GM08714 (cell line): ENCODE results near the gene HLA-DPA1.
"Not testable (repeated sequence)": the region's sequence is repeated elsewhere in the genome, so short reads cannot be mapped to it uniquely, and the experiment has no call there.

ENCODE experiments used
- H3K4me3 ChIP-seq: fragments of 200-500 bp; sonication (Bioruptor generic); 2 replicates; pipeline ENCODE4 v1.5.1; 2014; ENCODE audit warnings: mild to moderate bottlenecking, low read length, inconsistent platforms
- ZNF274 ChIP-seq: IDR thresholded peaks from 2 replicates; pipeline ENCODE4 v1.6.1; 2012; ENCODE audit warnings: mild to moderate bottlenecking, low read depth, low read length

HLA-DPA1 gene

GRCh38 chr6:33064723-33065122 lies 8.7 kb downstream of the HLA-DPA1 start:
- no peak overlapping the region for H3K4me3 ChIP-seq
- TF ChIP-seq ZNF274 = no peak

- H3K4me3 ChIP-seq = not testable (repeated sequence)
Measured at GRCh38 chr6:33063435-33063834, 10.0 kb downstream of the HLA-DPA1 start.

GRCh38 chr6:33061987-33062386 lies 11.5 kb downstream of the HLA-DPA1 start:
- no peak for TF ChIP-seq ZNF274
- no peak overlapping the region for H3K4me3 ChIP-seq

- no peak for TF ChIP-seq ZNF274
Measured at GRCh38 chr6:33057222-33058150, 16.0 kb downstream of the HLA-DPA1 start.

GRCh38 chr6:33053230-33053629 lies 20.2 kb downstream of the HLA-DPA1 start:
- H3K4me3 ChIP-seq = no peak overlapping the region
- no peak for TF ChIP-seq ZNF274

More at GRCh38 chr6:33057222-33058150, 16.0 kb downstream of the HLA-DPA1 start:
- H3K4me3 ChIP-seq = no peak overlapping the region

GRCh38 chr6:33052627-33053026 lies 20.8 kb downstream of the HLA-DPA1 start:
- no peak overlapping the region for H3K4me3 ChIP-seq
- no peak for TF ChIP-seq ZNF274

GRCh38 chr6:33050014-33050810 lies 23.2 kb downstream of the HLA-DPA1 start:
- TF ChIP-seq ZNF274 = no peak
- H3K4me3 ChIP-seq = no peak overlapping the region

GRCh38 chr6:33049323-33050013 lies 24.0 kb downstream of the HLA-DPA1 start:
- no peak overlapping the region for H3K4me3 ChIP-seq
- no peak for TF ChIP-seq ZNF274

- no peak overlapping the region for H3K4me3 ChIP-seq
- no peak for TF ChIP-seq ZNF274
Measured at GRCh38 chr6:33040157-33040556, 33.3 kb downstream of the HLA-DPA1 start.

- TF ChIP-seq ZNF274 = no peak
- no peak overlapping the region for H3K4me3 ChIP-seq
Measured at GRCh38 chr6:33036535-33036934, 36.9 kb downstream of the HLA-DPA1 start.

GRCh38 chr6:33034554-33034953 lies 38.9 kb downstream of the HLA-DPA1 start:
- TF ChIP-seq ZNF274 = no peak
- no peak overlapping the region for H3K4me3 ChIP-seq

- no peak for TF ChIP-seq ZNF274
- peak overlapping the region; percentile 32; the same call in 1 of the 2 replicates for H3K4me3 ChIP-seq
Measured at GRCh38 chr6:33030245-33030644, 43.2 kb downstream of the HLA-DPA1 start.

GRCh38 chr6:33029328-33030184 lies 43.9 kb downstream of the HLA-DPA1 start:
- no peak for TF ChIP-seq ZNF274
- H3K4me3 ChIP-seq = peak overlapping the region; percentile 32; the same call in 1 of the 2 replicates

- H3K4me3 ChIP-seq = no peak overlapping the region
- no peak for TF ChIP-seq ZNF274
Measured at GRCh38 chr6:33028220-33028849, 45.1 kb downstream of the HLA-DPA1 start.
